Testis (tissue), 3 donors: Measurements from ENCODE around the gene FILIP1. TPM values are rescaled to one million over a fixed set of nuclear protein-coding genes. Genes with fewer than 3 reads are reported as not detected.

Experiments used
- DNase-seq: peaks from one replicate; pipeline ENCODE4 v3.0.0-alpha.2; 2019
- H3K27ac ChIP-seq, 2 donors: fragments of 200-600 bp; sonication (generic); one replicate each; pipeline ENCODE4 v1.5.1; 2019
- H3K27me3 ChIP-seq: fragments of 200-600 bp; sonication (generic); one replicate; pipeline ENCODE4 v1.5.1; 2019
- H3K36me3 ChIP-seq: fragments of 200-600 bp; sonication (generic); one replicate; pipeline ENCODE4 v1.5.1; 2017; ENCODE audit warnings: low read depth; ENCODE audit errors: missing control alignments
- H3K4me1 ChIP-seq: fragments of 200-600 bp; sonication (generic); one replicate; pipeline ENCODE4 v1.5.1; 2019
- H3K4me3 ChIP-seq, 2 donors: fragments of 200-600 bp; sonication (generic); one replicate each; pipeline ENCODE4 v1.5.1; 2017 to 2019
- H3K9me3 ChIP-seq: fragments of 200-600 bp; sonication (generic); one replicate; pipeline ENCODE4 v1.5.1; 2017
- POLR2A ChIP-seq: fragments of 450-650 bp; IDR thresholded peaks from one replicate; pipeline ENCODE4 v1.6.1; 2017; ENCODE audit warnings: antibody characterized with exemption, mild to moderate bottlenecking, moderate library complexity
- WGBS, 2 donors: methylation state at CpG; one replicate each; pipeline ENCODE4 v1.1.5; 2018; 5-methylcytosine and 5-hydroxymethylcytosine counted together
- intact Hi-C: fragments of 100-400 bp; cut with DNase I; formaldehyde crosslinking; loops from one replicate; pipeline ENCODE4 v1.15.1; 2023; ENCODE audit warnings: low total_unique reads
- polyA plus RNA-seq: library from polyadenylated mRNA; stranded (reverse); fragments of 350-450 nt; fragmentation: Illumina TruSeq; extraction: RNeasy Lipid Tissue Mini Kit (QIAGEN cat#74804); gene quantifications from one replicate; pipeline ENCODE4 v1.2.3, GENCODE V29; 2014; ENCODE audit warnings: low read depth, low replicate concordance; ENCODE audit not compliant: insufficient read depth
- total RNA-seq, 2 donors: library from RNA; depleted of rRNA; stranded (reverse); fragments of >200 nt; gene quantifications; one replicate each; pipeline ENCODE4 v1.2.3, GENCODE V29; 2016
- TF ChIP-seq, protein P1 (sequence below), 3 experiments: fragments of 450-650 bp in 2 of 3; fragments of 200-600 bp in 1 of 3; sonication (generic) in 1 of 3; IDR thresholded peaks; one replicate each; pipeline ENCODE4 v1.5.1; 2016 to 2019; ENCODE audit warnings: antibody characterized with exemption in 3 of 3, mild to moderate bottlenecking in 2 of 3, moderate library complexity in 1 of 3

FILIP1 gene
- total and polyA plus RNA-seq, 3 donors from 2014 or later = 2.0 to 3.1 (median 2.7) TPM

DNA sequence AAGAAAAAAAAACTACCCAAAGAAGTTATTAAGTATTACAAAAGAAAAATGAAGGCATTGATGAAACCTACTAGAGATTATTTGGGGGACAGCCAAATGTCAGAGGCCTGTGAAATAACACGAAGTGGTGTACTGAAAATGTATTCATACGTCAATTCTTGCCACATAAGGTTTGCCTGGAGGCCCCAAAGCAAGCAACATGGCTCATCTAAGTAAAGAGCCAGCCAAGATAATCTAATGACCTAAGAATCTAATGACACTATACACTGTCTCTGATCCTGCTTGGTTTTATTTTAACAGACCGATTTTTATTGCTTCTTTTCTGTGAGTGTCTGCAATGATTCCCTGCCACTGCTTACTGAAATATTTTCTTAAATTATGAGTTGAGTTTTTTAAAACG lies 34.7 kb downstream of the FILIP1 start:
- H3K4me1 ChIP-seq = no peaks in the 10 kb centered on the region
- H3K27ac ChIP-seq = no peak overlapping the region
- no peaks in the 10 kb centered on the region for H3K27me3 ChIP-seq
- no peak for DNase-seq
- H3K36me3 ChIP-seq = no peaks in the 10 kb centered on the region
- intact Hi-C loops = no loop called here
- TF ChIP-seq, protein P1, sequence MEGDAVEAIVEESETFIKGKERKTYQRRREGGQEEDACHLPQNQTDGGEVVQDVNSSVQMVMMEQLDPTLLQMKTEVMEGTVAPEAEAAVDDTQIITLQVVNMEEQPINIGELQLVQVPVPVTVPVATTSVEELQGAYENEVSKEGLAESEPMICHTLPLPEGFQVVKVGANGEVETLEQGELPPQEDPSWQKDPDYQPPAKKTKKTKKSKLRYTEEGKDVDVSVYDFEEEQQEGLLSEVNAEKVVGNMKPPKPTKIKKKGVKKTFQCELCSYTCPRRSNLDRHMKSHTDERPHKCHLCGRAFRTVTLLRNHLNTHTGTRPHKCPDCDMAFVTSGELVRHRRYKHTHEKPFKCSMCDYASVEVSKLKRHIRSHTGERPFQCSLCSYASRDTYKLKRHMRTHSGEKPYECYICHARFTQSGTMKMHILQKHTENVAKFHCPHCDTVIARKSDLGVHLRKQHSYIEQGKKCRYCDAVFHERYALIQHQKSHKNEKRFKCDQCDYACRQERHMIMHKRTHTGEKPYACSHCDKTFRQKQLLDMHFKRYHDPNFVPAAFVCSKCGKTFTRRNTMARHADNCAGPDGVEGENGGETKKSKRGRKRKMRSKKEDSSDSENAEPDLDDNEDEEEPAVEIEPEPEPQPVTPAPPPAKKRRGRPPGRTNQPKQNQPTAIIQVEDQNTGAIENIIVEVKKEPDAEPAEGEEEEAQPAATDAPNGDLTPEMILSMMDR (IDR thresholded peaks at IDR 0.05) = no peak
- 62 to 69% methylated on average over 4 of the region's 4 CpGs for WGBS, 2 donors
- H3K9me3 ChIP-seq = no peaks in the 10 kb centered on the region
- no peak overlapping the region for H3K4me3 ChIP-seq

DNA sequence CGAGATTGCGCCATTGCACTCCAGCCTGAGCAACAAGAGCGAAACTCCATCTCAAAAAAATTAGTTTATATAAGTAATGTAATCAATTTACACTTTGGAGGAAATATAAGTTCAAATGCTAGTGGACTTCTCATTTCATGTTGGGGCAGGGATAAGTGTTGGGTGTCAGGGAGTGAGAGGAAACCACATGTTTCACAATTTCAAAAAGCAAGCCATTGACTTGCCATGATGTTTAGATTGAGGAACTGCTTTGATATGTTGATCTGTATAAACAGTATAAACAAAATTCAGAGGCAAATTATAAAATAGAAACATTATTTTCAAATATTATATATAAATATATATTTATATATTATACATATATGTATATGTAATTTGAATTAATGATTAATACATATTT lies 42.7 kb downstream of the FILIP1 start:
- no peak for TF ChIP-seq POLR2A
- TF ChIP-seq, protein P1 (IDR thresholded peaks at IDR 0.05) = no peak
- 87 to 100% methylated on average over 3 of the region's 3 CpGs for WGBS, 2 donors
- Histone ChIP-seq H3K9me3 (no peaks in the 10 kb centered on the region), H3K36me3 (no peaks in the 10 kb centered on the region), H3K4me3 (no peak overlapping the region), H3K4me1 (no peaks in the 10 kb centered on the region), H3K27me3 (no peaks in the 10 kb centered on the region), H3K27ac (no peak overlapping the region)
- intact Hi-C loops = no loop called here
- no peak for DNase-seq

GRCh38 chr6:75449630-75450206 lies 43.9 kb downstream of the FILIP1 start:
- no peak overlapping the region for H3K27ac ChIP-seq
- no peaks in the 10 kb centered on the region for H3K36me3 ChIP-seq
- 90 to 94% methylated on average over 5 of the region's 5 CpGs for WGBS, 2 donors
- H3K9me3 ChIP-seq = no peaks in the 10 kb centered on the region
- intact Hi-C loops = no loop called here
- no peaks in the 10 kb centered on the region for H3K4me1 ChIP-seq
- TF ChIP-seq POLR2A = no peak
- TF ChIP-seq, protein P1 (IDR thresholded peaks at IDR 0.05) = no peak
- DNase-seq = no peak
- H3K4me3 ChIP-seq = no peak overlapping the region
- H3K27me3 ChIP-seq = no peaks in the 10 kb centered on the region

GRCh38 chr6:75446241-75446880 lies 47.2 kb downstream of the FILIP1 start:
- H3K36me3 ChIP-seq = no peaks in the 10 kb centered on the region
- no peak overlapping the region for H3K4me3 ChIP-seq
- intact Hi-C loops = no loop called here
- no peak overlapping the region for H3K27ac ChIP-seq
- H3K27me3 ChIP-seq = no peaks in the 10 kb centered on the region
- no peaks in the 10 kb centered on the region for H3K4me1 ChIP-seq
- no peak for DNase-seq
- no peaks in the 10 kb centered on the region for H3K9me3 ChIP-seq
- 88 to 94% methylated on average over 4 of the region's 4 CpGs for WGBS, 2 donors
- TF ChIP-seq, protein P1 (IDR thresholded peaks at IDR 0.05) = no peak
- TF ChIP-seq POLR2A = no peak

DNA sequence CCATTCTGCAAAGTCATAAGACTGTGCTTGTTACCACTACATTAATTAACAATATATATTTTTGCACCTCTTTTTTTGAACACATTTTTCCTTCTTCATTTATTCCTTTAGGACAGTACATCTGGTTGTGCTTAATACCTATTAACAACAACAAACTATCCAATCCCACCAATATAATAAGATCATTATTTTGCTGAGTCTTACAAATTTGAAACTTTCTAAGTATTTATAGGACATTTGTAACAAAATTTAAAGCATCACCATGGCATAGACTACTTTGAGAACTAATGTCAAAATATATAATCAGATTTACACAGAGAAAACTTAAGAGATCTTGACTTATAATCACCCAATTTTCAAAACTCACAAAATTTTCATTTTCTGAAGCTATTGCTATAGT lies 47.9 kb downstream of the FILIP1 start:
- no peak for TF ChIP-seq POLR2A
- TF ChIP-seq, protein P1 (IDR thresholded peaks at IDR 0.05) = no peak
- H3K4me1 ChIP-seq = no peaks in the 10 kb centered on the region
- intact Hi-C loops = no loop called here
- H3K27ac ChIP-seq = no peak overlapping the region
- no peaks in the 10 kb centered on the region for H3K36me3 ChIP-seq
- H3K4me3 ChIP-seq = no peak overlapping the region
- H3K9me3 ChIP-seq = no peaks in the 10 kb centered on the region
- H3K27me3 ChIP-seq = no peaks in the 10 kb centered on the region
- DNase-seq = no peak
